Hematopoietic multipotent progenitor cell treated with erythropoietin and hydrocortisone succinate and interleukin-3 and kit ligand, for 4 days (in vitro differentiated cells): Measurements from ENCODE around the gene BRCA1.
"Not testable (repeated sequence)": the region's sequence is repeated elsewhere in the genome, so short reads cannot be mapped to it uniquely, and the experiment has no call there.

Experiments
- DNase-seq: peaks from one replicate; pipeline ENCODE4 v3.0.0-alpha.2; 2015

Gene BRCA1

DNA sequence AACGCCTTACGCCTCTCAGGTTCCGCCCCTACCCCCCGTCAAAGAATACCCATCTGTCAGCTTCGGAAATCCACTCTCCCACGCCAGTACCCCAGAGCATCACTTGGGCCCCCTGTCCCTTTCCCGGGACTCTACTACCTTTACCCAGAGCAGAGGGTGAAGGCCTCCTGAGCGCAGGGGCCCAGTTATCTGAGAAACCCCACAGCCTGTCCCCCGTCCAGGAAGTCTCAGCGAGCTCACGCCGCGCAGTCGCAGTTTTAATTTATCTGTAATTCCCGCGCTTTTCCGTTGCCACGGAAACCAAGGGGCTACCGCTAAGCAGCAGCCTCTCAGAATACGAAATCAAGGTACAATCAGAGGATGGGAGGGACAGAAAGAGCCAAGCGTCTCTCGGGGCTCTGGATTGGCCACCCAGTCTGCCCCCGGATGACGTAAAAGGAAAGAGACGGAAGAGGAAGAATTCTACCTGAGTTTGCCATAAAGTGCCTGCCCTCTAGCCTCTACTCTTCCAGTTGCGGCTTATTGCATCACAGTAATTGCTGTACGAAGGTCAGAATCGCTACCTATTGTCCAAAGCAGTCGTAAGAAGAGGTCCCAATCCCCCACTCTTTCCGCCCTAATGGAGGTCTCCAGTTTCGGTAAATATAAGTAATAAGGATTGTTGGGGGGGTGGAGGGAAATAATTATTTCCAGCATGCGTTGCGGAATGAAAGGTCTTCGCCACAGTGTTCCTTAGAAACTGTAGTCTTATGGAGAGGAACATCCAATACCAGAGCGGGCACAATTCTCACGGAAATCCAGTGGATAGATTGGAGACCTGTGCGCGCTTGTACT, at the start of gene BRCA1:
TSS of gene BRCA1 (minus strand) at position 232 of the 834 bp plus-strand sequence. CDS start 1,268 bp downstream, outside the sequence.
- DNase-seq = peak; percentile 100

DNA sequence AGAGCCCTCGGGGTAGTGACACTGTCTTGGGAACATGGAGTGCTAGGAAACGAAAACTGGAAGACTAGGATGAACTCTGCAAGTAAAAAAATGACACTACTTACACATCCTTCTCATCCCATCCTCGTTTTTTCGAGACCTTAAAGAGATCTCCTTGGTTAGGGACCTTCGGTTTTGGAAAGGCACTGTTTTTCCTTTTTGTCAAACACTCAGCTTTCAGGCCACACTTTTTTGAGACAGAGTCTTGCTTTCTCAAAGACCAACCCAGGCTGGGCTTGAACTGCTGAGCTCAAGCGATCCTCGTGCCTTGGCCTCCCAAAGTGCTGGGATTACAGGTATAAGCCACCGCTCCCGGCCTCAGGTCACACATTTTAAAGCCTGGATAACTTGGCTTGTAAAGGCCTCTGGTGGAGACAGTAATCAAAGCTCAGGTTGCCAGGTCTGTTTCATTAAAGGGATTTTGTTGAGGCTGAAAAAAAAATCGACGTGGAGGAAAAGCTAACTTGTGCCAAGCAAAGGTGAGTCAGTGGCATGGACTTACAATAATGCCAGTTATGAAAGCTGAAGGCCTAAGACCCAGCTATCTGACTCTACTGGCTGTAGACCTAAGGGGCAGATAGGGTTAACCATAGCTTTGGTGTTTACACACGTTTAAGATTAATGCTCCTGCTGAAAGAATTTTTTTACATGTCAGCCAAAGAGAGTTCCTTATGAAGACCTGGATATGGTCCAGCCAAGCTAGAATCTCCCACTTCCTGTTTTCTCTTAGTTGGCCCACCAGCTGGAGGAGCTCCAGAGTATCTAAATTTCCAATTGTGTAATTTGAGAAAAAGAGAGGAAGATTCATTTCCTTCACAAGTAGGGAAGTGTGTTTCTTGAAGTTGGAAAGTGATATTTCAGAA, 46.7 kb upstream of the BRCA1 start:
- peak; percentile 83 for DNase-seq

GRCh38 chr17:43170766-43171585, 45.8 kb upstream of the BRCA1 start, which contains the start of gene NBR1:
Gene NBR1, plus strand, starts transcription at chr17:43171214. Its CDS starts 4,586 bp downstream, at chr17:43175800.
- peak; percentile 99 for DNase-seq

DNA sequence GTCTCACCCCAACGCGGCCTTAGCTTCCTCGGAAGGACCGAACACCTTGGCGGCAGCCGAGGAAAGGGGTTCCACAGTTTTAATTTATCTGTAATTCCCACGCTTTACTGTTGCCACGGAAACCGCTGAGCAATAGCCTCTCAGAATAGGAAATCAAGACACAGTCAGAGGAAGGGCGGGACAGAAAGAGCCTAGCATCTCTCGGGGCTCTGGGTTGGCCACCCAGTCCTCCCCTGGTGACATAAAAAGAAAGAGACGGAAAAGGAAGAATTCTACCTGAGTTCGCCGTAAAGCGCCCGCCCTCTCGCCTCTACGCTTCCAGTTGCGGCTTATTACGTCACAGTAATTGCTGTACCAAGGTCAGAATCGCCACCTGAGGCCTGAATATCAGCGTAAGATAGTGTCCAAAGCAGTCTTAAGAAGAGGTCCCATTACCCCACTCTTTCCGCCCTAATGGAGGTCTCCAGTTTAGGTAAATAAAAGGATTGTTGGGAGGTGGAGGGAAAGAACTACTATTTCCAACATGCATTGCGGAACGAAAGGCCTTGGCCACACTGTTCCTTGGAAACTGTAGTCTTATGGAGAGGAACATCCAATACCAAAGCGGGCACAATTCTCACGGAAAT, 45.1 kb upstream of the BRCA1 start:
- DNase-seq = peak; percentile 99

DNA sequence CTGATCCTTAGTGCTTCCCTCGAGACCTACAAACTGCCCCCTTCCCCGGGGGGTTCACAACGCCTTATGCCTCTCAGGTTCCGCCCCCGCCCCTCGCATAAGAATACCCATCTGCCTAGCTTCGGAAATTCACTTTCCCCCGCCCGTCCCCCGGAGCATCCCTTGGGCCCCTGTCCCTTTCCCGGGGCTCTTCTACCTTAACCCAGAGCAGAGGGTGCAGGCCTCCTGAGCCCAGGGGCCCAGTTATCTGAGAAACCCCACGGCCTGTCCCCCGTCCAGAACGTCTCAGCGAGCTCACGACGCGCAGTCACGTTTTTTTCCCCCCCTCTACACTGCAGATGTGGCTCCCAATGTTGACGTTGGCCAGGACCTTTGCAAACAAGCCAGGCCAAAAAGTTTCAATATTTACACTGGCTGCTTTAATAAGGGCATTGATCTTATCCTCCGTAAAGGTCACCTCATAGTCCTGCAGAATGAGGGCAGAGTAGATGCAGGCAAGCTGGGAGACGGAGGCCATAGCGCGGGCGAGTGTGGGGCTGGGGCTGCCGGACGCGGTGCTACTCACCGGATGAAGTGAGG, 44.5 kb upstream of the BRCA1 start:
- DNase-seq = peak; percentile 68

DNA sequence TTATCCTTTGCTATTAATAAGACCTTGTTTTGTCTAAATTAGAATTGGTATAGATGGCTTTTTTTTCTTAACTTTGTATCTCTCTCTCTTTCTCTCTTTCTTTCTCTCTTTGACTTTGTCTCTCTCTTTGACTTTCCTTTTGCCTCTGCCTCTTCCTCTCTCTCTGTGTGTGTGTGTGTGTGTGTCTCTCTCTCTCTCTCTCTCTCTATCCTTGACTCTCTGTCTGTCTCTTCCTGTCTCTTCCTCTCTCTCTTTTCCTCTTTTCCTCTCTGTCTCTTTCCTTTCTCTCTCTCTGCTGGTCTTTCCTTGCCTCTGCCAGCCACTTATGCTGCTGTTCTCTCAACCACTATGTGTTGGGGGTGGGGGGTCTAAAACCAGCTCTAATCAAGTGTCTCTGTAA, 40.8 kb upstream of the BRCA1 start:
- DNase-seq = not testable (repeated sequence)

- DNase-seq = not testable (repeated sequence)
Measured at GRCh38 chr17:43159957-43160356, 34.8 kb upstream of the BRCA1 start.

GRCh38 chr17:43159232-43159631, 34.1 kb upstream of the BRCA1 start:
- DNase-seq = not testable (repeated sequence)

DNA sequence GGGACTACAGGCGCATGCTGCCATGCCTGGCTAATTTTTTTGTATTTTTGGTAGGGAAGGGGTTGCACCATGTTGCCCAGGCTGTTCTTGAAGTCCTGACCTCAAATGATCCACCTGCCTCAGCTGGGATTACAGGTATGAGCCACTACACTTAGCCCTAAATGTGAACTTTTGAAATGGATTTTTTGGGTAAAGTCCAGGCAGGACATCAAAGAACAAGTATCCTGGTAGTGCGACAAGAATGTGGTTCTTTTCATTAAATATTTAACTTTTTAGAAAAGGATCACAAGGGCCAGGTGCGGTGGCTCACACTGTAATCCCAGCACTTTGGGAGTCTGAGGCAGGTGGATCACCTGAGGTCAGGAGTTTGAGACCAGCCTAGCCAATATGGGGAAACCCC, 30.5 kb upstream of the BRCA1 start:
- DNase-seq = no peak

DNA sequence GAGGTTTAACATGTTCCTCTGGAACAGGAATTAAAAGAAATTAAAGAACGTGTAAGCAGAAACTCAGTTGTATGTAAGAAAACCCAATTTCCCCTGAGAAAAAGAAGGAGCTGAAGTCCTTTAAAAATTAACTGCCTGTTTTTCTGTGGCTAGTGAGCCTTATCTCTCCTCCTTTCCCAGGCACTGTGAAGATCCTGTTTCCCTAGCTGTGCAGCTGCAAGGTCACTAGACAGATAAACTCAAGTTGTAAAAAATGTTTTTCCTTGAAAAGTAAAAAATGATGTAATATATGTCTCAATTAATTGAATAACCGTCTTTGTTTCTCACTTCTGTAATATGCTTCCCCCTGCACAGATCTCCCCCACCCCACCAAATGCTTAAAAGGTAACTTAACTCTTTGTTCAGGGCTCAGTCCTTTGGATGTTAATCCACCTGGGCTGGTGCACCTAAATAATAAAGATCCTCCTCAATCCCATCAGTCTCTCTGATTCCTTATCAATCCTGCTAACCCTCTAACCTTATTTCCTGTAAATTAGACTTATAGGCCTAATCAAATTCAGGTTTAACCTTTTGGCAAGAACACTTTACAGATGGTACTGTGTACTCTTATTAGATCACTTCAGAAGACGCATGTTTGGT, 28.2 kb upstream of the BRCA1 start:
- DNase-seq = peak; percentile 67

GRCh38 chr17:43151880-43152456, 26.8 kb upstream of the BRCA1 start:
- DNase-seq = no peak

DNA sequence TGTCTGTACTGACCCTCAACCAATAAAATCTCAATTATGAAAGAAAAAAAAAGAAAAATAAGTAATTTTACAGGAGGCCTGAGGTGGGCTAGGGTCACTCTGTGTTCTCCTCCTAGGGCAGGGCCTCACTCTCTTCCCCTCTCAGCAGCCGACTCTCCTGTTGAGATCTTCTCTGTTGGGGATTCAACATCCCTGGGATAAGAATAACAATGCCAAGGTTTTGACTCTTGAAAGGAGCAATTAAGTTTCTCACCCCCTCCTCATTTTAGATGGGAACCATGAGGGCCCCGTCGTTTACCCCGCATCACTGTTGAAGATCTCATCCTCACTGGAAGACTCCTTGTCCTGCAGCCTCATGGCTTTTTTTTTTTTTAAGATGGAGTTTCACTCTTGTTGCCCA, 21.5 kb upstream of the BRCA1 start:
- DNase-seq = no peak

DNA sequence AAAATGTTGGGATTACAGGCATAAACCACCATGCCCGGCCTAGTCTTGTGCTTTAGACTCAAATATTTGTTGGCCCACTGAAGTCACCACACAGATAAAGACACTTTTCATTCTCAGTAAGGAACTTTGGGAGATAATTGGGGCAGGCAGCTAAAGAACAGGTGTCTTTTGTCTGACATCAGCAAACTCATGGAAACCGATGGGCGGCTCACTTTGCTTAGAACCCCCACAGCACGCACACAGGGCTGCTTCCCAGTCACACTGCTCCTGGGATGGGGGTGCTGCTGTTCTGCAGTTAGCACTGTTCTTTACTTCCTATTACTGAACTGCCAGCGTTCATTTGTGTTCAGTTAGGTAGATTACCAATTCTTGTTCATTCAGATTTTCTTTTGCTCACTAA, 18.0 kb upstream of the BRCA1 start:
- no peak for DNase-seq

- no peak for DNase-seq
Measured at GRCh38 chr17:43142153-43142552, 17.0 kb upstream of the BRCA1 start.

- peak; percentile 55 for DNase-seq
Measured at GRCh38 chr17:43140396-43141332, 15.5 kb upstream of the BRCA1 start.

GRCh38 chr17:43138531-43138930, 13.4 kb upstream of the BRCA1 start:
- not testable (repeated sequence) for DNase-seq

- DNase-seq = peak; percentile 27
Measured at GRCh38 chr17:43136574-43136973, 11.4 kb upstream of the BRCA1 start.

DNA sequence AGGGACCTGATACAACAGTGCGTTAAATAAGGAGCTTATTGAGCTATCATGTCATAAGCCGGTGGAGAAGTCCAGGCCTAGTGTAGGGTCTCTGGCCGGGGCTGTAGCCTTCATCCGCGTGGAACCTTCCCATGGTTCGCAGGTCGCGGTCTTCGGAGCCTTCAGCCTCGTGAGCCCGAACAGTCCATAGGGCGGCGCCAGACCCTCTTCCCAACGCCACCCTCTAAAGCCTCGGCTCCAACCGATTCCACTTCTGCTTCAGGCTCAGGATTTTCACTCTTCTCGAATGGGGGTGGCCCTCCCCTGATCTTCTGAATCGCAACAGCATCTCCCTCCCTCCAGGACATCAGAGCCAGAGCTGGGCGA, 10.3 kb upstream of the BRCA1 start:
- no peak for DNase-seq

DNA sequence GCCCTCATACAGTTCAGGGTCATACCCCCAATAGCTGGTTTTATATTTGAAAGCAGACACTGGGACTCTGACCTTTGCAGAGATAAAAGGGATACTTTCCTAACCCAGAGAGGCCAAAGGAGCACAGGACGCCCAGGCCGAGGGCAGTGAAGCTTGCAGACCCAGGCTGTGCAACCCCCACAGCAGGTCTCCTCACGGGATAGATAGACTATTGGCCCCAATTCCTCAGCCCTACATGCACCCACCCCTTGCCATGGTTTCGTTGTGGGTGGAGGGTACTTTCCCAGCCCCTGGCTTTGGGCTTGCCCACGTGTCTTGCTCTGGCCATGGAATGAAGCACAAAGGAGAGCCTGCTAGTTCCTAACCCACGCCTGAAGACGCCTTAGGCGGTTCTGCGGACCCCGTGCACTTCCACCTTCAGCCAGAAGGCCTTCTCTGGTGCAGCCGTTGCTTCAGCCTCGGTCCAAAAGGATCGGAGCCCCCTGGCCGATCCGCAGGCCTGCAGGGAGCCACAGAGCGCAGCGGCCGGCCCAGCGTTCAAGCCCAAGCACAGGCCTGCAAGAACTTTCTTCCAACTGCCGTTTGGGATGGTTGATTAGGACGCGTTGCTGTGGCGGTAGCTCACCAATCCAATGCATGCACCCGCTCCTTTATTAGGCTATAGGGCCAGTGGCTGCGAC, 9.8 kb upstream of the BRCA1 start:
- DNase-seq = no peak
